SK-N-SH treated with all-trans-retinoic acid at 6 μM for 48 hours (cell line): Measurements from ENCODE around the gene NTN5.

Source experiments
- PATZ1 ChIP-seq: fragments of 250-450 bp; sonication (Bioruptor Pico); IDR thresholded peaks from 2 replicates; pipeline ENCODE4 v1.8.0; 2020; ENCODE audit warnings: mild to moderate bottlenecking, moderate library complexity, borderline replicate concordance
- ZNF70 ChIP-seq: fragments of 450-650 bp; formaldehyde crosslinking; IDR thresholded peaks from 2 replicates; pipeline ENCODE4 v1.5.0; 2020; ENCODE audit warnings: mild to moderate bottlenecking, moderate library complexity

GRCh38 chr19:48635966-48636858, 36.6 kb downstream of the NTN5 start:
- no peak for TF ChIP-seq PATZ1 (CRISPR knock-in tag)
- no peak for TF ChIP-seq ZNF70
